Measurements from ENCODE around the gene JPT2. TPM values are rescaled to one million over a fixed set of nuclear protein-coding genes. Genes with fewer than 3 reads are reported as not detected.

JPT2 gene
- total RNA-seq, 2 donors from 2014 or later = 54.1 to 62.7 TPM

DNA sequence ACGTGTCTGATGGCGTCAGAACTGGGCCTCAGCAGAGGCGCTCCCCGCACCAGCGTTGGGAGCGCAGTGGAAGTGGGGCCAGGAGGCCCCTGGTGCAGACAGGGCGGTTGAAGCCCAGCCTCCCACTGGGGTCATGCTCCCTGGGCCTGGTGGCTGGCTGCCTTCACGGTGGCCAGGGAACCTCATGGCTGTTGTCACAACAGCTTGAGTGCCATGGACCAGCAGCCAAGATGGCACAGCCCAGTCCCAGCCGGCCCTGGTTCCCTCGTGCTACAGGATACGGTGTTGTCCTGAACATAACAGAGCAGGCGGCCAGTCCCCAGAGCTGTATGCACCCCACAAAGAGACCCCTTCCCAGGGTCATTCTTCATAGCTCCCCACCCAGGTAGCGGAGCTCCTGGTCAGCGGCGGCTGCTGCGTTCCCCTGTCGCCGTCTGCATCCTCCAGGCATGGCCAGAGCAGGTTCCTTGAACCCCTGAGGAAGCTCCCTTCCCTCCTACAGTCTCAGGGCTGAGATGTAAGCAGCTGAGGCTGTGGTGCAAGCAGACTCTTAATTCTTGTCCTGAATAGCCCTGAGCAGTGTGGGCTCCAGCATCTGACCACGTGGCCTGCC lies 63.6 kb downstream of the JPT2 start:
- DNase-seq (no peak), ATAC-seq (replicated peaks in 1 of 2) (no peak)
- Mint-ChIP-seq H3K4me3 (no peak overlapping the region), H3K36me3 (ENCODE audit: insufficient read depth in 2 of 2) (no peaks in the 10 kb centered on the region), H3K9me3 (no peaks in the 10 kb centered on the region), H3K4me1 (ENCODE audit: low read depth) (no peaks in the 10 kb centered on the region), H3K27me3 (ENCODE audit: low read depth) (no peaks in the 10 kb centered on the region), H3K27ac (no peak overlapping the region)

DNA sequence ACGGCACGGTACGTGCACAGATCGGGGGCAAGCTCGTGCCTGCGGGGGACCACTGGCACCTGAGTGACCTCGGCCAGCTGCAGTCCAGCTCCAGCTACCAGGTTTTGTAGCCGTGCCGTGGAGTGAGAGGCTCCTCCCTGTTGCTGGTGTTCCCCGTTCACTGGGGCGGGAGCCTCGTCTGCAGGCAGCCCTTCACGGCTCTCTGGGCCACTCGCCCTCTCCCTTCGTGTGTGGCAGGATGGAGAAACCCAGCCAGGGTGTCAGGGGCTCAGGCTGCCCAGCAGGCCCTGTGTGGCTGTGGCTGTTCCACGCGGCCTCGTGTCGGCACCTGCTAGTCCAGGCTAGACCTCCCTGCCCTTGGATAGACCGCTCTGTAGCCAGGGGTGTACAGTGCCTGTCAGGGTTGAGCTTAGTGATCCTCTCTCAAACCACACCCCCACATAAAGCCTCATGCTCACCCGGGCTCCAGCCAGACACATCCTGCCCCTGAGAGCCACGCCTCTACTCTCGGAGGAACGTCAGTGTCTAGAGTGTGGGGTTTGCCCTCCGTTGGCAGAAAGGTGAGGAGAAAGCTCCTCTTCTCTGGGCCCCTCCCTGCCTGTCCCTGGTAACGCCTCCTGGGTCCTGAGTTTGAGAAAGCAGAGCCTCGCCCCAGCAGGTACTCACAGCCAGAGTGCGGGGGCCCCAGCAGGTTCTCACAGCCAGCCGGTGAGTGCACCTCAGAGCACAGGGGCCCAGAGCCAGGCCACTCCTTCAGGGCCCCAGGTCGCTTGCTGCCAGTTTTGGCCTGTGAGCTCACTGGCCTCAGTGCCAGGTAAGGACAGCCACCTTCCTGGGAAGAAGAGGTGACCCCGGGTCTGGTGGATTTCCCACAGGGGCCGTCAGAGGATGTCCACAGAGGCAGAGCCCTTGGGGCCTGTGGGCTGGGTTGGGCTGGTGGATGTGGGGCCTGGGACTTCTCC lies 65.6 kb downstream of the JPT2 start:
- Mint-ChIP-seq H3K9me3 (no peaks in the 10 kb centered on the region), H3K27me3 (ENCODE audit: low read depth) (no peaks in the 10 kb centered on the region), H3K4me3 (no peak overlapping the region), H3K27ac (no peak overlapping the region), H3K4me1 (ENCODE audit: low read depth) (no peaks in the 10 kb centered on the region), H3K36me3 (ENCODE audit: insufficient read depth in 2 of 2) (no peaks in the 10 kb centered on the region)
- ATAC-seq (replicated peaks in 1 of 2) (no peak), DNase-seq (no peak)

DNA sequence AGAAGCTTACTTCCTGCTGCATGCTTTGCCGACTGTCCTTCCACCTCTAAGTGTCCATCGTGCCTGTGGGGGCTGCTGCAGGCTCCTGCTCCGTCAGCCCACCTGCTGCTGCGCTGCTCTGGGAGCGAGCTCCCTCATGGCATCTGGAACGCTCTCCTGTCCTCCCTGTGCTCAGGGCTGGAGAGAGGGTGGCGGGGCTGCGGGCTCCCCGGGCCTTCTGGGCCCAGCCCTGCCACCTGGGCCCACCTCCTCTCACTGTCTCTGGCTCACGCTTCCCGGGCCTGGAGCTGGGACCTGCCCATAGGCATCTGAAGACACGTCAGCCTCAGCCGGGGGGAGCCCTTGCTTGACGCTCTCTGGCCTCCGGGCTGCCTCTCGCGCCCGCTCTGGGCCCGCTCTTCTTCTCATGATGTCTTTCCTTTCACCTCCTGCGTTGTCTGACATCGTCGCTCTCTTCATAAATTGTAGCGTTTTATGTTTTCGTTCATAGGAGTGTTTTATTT lies 66.3 kb downstream of the JPT2 start:
- Mint-ChIP-seq H3K4me3 (no peak overlapping the region), H3K4me1 (ENCODE audit: low read depth) (no peaks in the 10 kb centered on the region), H3K9me3 (no peaks in the 10 kb centered on the region), H3K27me3 (ENCODE audit: low read depth) (no peaks in the 10 kb centered on the region), H3K27ac (no peak overlapping the region), H3K36me3 (ENCODE audit: insufficient read depth in 2 of 2) (no peaks in the 10 kb centered on the region)
- DNase-seq (no peak), ATAC-seq (replicated peaks in 1 of 2) (no peak)

DNA sequence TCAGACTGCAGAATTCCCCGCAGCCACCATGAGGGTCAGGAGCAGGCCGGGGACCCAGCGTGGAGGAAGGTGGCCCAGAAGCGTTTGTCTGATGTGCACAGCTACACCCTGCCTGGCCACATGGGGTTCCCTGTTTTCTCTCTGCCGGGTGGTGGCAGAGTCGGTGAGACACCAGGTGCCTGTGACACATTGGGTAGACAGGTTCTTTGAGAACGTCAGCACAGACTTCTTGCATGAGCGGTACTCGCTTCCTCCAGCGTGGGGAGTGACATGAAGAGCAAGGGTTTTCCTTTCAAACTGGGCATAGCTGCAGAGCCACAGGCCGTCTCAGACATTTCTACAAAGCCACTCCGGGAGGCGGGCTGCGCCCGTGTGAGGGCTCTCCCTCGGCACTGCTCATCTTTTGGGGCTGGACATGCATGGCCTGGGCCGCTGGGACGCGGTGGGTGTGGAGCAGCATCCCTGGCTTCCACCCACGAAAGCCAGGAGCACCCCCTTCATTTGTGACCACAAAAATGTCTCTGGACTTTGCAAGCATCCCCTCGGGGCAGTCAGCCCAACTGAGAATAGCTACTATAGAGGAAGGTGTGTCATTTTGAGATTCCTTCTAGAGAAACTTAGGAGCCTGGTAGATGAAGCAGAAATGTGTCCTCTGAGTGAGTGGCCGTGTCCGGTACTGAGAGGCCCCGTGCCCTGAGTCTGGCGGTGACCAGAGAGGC lies 67.3 kb downstream of the JPT2 start:
- Mint-ChIP-seq H3K27me3 (ENCODE audit: low read depth) (no peaks in the 10 kb centered on the region), H3K4me1 (ENCODE audit: low read depth) (no peaks in the 10 kb centered on the region), H3K9me3 (no peaks in the 10 kb centered on the region), H3K4me3 (no peak overlapping the region), H3K36me3 (ENCODE audit: insufficient read depth in 2 of 2) (no peaks in the 10 kb centered on the region), H3K27ac (no peak overlapping the region)
- DNase-seq = no peak
- ATAC-seq (replicated peaks in 1 of 2) = no peak

DNA sequence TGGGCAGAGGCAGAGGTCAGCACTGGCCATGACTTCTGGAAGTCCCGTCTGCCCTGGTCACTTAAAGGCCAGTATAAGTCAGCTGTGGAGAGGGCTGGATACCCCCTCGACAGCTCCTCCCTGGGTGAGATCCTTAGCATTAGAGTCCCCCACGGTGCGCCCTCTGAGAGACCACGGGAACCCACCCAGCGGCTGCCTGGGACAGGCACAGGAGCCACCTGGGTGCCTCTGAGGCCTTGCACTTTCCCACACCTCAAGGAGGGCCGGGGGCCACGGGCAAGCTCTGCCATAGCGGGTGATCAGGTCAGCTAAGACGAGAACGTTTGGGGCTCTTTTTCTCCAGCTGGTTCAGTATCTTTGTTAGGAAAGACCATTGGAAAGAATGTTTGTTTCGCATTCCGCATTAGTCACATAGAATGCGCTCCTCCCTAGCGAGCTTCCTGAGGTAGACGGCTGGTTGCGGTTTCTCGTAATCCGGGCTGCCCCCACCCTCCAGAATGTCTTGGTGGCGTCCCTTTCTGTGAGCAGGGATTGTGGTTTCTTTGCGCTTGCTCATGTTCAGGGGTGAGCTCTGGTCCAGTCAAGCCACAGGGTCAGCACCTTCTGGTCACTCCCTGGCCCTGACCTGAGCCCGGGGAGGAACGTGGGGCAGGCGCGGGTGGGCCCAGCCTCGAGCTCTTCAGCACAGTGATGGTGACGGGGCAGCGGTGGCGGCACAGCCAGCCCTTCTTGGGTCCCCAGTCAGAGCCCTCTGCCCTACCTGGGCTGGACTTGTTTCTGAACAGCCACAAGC lies 68.0 kb downstream of the JPT2 start:
- ATAC-seq (replicated peaks in 1 of 2) (no peak), DNase-seq (no peak)
- Mint-ChIP-seq H3K36me3 (ENCODE audit: insufficient read depth in 2 of 2) (no peaks in the 10 kb centered on the region), H3K4me1 (ENCODE audit: low read depth) (no peaks in the 10 kb centered on the region), H3K27ac (no peak overlapping the region), H3K27me3 (ENCODE audit: low read depth) (no peaks in the 10 kb centered on the region), H3K9me3 (no peaks in the 10 kb centered on the region), H3K4me3 (no peak overlapping the region)

DNA sequence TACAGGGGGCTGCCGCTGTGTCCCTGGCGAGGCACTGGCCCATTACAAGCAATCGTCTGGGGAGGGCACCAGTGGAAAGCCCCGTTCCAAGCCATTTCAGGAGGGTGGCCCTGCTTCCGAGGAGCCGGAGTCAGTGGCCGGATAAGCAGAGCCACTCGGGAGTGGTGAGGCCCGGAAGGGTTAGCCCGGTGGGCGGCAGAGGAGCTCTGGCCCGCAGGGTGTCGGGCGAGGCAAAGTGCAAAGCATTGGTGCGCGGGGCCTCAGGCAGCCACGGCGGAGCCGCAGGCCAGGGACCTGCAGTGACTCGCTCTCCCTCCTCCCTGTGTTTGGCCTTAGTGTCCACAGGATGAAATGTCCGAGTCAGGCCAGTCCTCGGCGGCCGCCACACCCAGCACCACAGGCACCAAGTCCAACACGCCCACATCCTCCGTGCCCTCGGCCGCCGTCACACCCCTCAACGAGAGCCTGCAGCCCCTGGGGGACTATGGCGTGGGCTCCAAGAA lies 68.7 kb downstream of the JPT2 start:
- Mint-ChIP-seq H3K27me3 (ENCODE audit: low read depth) (no peaks in the 10 kb centered on the region), H3K4me1 (ENCODE audit: low read depth) (no peaks in the 10 kb centered on the region), H3K36me3 (ENCODE audit: insufficient read depth in 2 of 2) (no peaks in the 10 kb centered on the region), H3K27ac (no peak overlapping the region), H3K9me3 (no peaks in the 10 kb centered on the region), H3K4me3 (no peak overlapping the region)
- DNase-seq (no peak), ATAC-seq (replicated peaks in 1 of 2) (no peak)

DNA sequence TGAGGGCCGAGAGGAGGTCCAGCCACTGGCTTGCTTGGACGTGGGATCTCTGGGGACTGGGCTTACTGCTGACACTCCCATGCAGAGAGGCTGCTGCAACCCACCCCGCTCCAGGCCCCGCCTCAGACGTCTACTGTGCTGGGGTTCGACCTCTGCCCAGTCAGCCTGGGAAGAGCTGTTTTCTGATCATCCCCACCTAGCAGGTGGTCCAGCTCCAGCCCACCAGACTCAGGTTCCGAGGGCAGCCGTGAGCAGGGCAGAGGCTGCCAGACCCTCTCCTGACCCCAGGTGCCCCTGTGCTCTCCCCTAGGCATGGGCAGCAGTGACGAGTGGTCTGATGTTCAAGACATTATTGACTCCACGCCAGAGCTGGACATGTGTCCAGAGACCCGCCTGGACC lies 69.9 kb downstream of the JPT2 start:
- ATAC-seq (replicated peaks in 1 of 2) (no peak), DNase-seq (no peak)
- Mint-ChIP-seq H3K27ac (no peak overlapping the region), H3K27me3 (ENCODE audit: low read depth) (no peaks in the 10 kb centered on the region), H3K9me3 (no peaks in the 10 kb centered on the region), H3K4me3 (no peak overlapping the region), H3K4me1 (ENCODE audit: low read depth) (no peaks in the 10 kb centered on the region), H3K36me3 (ENCODE audit: insufficient read depth in 2 of 2) (no peaks in the 10 kb centered on the region)

DNA sequence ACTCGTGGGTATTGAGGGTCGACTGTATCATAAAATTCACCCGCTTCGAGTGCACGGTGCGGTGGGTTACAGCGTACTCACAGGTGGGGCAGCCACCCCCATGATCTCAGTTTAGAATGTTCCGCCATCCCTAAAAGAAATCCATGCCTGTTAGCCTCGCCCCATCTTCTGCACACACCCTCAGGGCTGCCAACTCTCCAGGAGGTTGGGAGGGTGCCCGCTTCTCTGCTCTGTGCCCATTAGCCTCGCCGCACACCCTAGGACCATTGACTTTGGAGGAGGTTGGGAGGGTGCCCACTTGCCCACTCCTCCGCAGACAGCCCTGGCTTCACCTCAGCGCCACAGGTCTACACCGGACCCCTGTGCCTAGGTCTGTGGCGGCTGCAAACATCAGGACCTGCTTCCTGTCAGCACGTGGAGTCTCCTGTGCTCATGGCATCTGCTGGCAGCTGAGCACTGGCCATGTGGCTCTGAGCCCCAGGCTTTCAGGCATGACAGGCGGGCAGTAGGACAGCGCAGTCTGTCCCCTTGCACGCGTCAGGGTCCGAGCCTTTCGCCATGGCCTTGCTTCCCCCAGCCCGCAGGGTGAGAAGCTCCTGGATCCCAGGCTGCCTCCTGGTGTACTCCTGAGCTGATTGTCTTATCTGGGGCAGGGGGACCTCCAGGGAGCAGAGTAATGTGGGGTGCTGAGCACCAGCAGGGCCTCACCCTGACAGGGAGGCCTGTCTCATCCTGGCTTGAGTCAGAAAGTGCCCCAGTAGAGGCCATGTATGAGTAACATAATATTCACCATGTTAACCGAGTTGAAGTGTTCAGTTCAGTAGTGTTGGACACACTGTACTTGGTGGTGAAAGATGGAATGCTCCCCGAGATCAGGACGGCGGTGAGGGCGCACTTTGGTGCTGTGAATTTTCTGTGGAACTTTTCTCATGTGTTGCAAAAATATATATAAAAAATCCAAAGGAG lies 71.4 kb downstream of the JPT2 start:
- Mint-ChIP-seq H3K27ac (no peak overlapping the region), H3K9me3 (no peaks in the 10 kb centered on the region)

More for the DNA sequence above, 71.4 kb downstream of the JPT2 start:
- no peak for ATAC-seq (replicated peaks in 1 of 2)
- Mint-ChIP-seq H3K36me3 (ENCODE audit: insufficient read depth in 2 of 2) (no peaks in the 10 kb centered on the region), H3K4me1 (ENCODE audit: low read depth) (no peaks in the 10 kb centered on the region), H3K27me3 (ENCODE audit: low read depth) (no peaks in the 10 kb centered on the region), H3K4me3 (no peak overlapping the region)
- no peak for DNase-seq

Other genes starting within 250 kb of the JPT2 start
- gene PERCC1, start 247.2 kb upstream of the JPT2 start, total RNA-seq = under 1 TPM in 1 of 2 donors, not detected in 1; 0.81 TPM
- 1 to 10 TPM; 2.7 to 3.4 TPM for gene CCDC154, start 233.7 kb upstream of the JPT2 start, total RNA-seq
- 10 to 100 TPM; 53.7 to 55.1 TPM for gene CLCN7, start 203.3 kb upstream of the JPT2 start, total RNA-seq
- not detected for gene PTX4, start 189.3 kb upstream of the JPT2 start, total RNA-seq
- 10 to 100 TPM; 28.6 to 34.7 TPM for gene TELO2, start 184.9 kb upstream of the JPT2 start, total RNA-seq
- gene TMEM204, start 144.6 kb upstream of the JPT2 start, total RNA-seq = 10 to 100 TPM; 15.7 to 16.7 TPM
- 10 to 100 TPM; 13.7 to 16.1 TPM for gene IFT140, start 66.2 kb upstream of the JPT2 start, total RNA-seq
- gene CRAMP1, start 65.9 kb upstream of the JPT2 start, total RNA-seq = 10 to 100 TPM; 28.3 to 30.1 TPM
- 100 to 1,000 TPM in 1 of 2 donors, 10 to 100 TPM in 1; 92.7 to 118 TPM for gene MAPK8IP3, start 27.9 kb downstream of the JPT2 start, total RNA-seq
- gene NME3, start 93.3 kb downstream of the JPT2 start, total RNA-seq = 10 to 100 TPM; 55.0 to 56.1 TPM
- 10 to 100 TPM; 14.4 to 18.6 TPM for gene EME2, start 94.5 kb downstream of the JPT2 start, total RNA-seq
- 100 to 1,000 TPM in 1 of 2 donors, 10 to 100 TPM in 1; 86.0 to 123 TPM for gene MRPS34, start 94.9 kb downstream of the JPT2 start, total RNA-seq
- 10 to 100 TPM; 37.1 to 40.1 TPM for gene SPSB3, start 104.3 kb downstream of the JPT2 start, total RNA-seq
- gene NUBP2, start 104.7 kb downstream of the JPT2 start, total RNA-seq = 10 to 100 TPM; 47.8 to 50.1 TPM
- under 1 TPM; 0.14 to 0.37 TPM for gene IGFALS, start 115.4 kb downstream of the JPT2 start, total RNA-seq
- 10 to 100 TPM; 45.0 to 53.5 TPM for gene HAGH, start 148.5 kb downstream of the JPT2 start, total RNA-seq
- 10 to 100 TPM; 11.1 to 13.5 TPM for gene FAHD1, start 148.9 kb downstream of the JPT2 start, total RNA-seq
- under 1 TPM; 0.53 to 0.94 TPM for gene MEIOB, start 193.9 kb downstream of the JPT2 start, total RNA-seq
- gene HS3ST6, start 240.1 kb downstream of the JPT2 start, total RNA-seq = not detected